ENCODE measurements around the gene QRFP.

GRCh38 chr9:130918101-130918825, 21.7 kb upstream of the QRFP start:
- TF ChIP-seq POLR2A (IDR thresholded peaks at IDR 0.05; ENCODE audit: extremely low read depth, insufficient read length), result no peak
- TF ChIP-seq MAX (IDR thresholded peaks at IDR 0.05; ENCODE audit: low read depth, low read length), result no peak
- no peak for TF ChIP-seq CTCF (IDR thresholded peaks at IDR 0.05; ENCODE audit: low read depth, low read length)
- TF ChIP-seq MYC (IDR thresholded peaks at IDR 0.05; ENCODE audit: low read depth, low read length), result no peak

Measured in NB4 (cell line).